HG02870 (cell line): Measurements from ENCODE around the gene KCNQ1OT1.

Experiments
- ATAC-seq: cut with Tn5 transposase; IDR thresholded peaks from one replicate; pipeline ENCODE4 v1.9.1; 2021; ENCODE audit warnings: mild to moderate bottlenecking, moderate library complexity; ENCODE audit not compliant: unreplicated experiment

Gene KCNQ1OT1

DNA sequence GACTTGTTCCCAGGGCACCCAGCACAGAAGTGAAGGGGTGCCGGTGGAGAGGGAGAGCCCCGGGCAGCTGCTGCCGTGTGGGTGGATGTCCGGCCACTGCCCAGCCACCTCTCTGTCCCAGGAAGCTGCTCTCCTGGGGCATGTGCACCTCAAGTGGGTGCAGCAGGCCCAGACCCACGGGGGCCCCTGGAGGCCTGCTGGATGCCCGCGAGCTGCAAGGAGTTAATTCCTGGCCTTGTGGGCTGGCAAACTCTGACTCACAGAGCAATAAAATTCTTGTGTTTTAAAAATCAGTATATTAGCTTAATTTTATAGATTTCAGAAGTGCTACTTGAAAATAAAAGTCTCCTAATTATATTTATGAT, 37.4 kb upstream of the KCNQ1OT1 start:
- no peak for ATAC-seq

DNA sequence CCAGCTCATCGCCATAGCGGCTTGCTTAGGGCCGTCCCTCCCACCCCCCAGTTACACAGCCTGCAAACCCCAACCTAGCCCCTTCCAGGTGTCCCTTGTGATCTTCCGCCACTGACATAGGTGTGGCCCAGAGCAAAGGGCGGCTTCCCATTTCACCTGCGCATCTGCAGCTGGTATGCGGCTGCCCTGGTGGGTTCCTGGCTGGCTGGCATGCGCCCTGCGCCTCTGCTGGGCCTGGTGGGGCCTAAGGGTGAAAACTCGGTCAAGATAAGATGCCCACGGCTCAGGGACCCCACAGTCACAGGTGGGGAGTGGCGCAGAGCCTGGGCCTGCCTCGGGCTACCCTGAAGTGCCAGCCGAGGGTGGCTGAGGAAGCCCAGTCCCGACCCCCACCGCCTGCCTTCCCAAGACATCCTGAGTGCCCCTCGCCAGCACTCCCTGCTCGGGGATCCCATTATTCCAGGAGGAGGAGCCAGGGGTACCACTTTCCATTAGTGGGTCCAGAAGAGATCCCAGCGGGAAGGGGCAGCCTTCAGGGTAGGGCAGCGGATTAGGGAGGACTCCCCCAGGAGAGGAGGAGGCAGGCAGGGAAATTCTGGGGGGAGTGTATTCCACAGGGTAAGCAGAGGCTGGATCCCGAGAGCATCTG, 36.9 kb upstream of the KCNQ1OT1 start:
- ATAC-seq: no peak

GRCh38 chr11:2735053-2735589, 35.3 kb upstream of the KCNQ1OT1 start:
- ATAC-seq: no peak

GRCh38 chr11:2734181-2735052, 34.6 kb upstream of the KCNQ1OT1 start:
- ATAC-seq: no peak

DNA sequence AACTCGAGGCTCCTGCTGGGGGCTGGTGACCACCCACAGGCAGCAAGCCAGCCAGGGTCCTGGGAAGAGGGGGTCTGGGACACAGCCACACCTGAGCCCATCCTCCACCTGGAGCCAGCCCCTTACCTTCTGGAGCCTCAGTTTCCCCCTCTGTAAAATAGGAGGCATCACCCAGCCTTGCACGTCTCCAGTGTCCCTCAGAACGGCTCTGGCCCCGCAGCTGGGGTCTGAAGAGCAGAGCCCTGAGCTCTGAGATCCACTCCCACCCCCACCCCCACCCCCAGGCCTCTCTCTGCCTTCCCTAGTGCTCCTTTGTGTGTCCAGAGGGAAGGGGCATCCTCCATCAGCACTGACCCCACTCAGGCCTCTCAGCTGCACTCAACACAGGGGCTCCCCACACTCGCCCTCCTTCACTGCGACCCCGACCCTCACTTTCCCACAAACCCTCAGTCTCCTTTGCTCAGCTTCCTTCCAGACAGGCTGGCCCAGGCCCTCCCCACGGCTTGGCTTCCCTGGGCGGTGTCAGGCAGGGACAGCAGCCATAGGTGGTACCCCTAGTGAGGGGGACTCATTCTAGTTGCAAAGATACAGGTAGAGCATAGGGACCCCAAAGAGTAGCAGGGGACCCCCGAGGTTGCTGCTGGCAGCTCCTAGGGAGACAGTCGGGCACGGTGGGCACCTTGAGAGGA, 33.3 kb upstream of the KCNQ1OT1 start:
- ATAC-seq: no peak

- no peak for ATAC-seq
Measured at GRCh38 chr11:2732261-2732939, 32.6 kb upstream of the KCNQ1OT1 start.

DNA sequence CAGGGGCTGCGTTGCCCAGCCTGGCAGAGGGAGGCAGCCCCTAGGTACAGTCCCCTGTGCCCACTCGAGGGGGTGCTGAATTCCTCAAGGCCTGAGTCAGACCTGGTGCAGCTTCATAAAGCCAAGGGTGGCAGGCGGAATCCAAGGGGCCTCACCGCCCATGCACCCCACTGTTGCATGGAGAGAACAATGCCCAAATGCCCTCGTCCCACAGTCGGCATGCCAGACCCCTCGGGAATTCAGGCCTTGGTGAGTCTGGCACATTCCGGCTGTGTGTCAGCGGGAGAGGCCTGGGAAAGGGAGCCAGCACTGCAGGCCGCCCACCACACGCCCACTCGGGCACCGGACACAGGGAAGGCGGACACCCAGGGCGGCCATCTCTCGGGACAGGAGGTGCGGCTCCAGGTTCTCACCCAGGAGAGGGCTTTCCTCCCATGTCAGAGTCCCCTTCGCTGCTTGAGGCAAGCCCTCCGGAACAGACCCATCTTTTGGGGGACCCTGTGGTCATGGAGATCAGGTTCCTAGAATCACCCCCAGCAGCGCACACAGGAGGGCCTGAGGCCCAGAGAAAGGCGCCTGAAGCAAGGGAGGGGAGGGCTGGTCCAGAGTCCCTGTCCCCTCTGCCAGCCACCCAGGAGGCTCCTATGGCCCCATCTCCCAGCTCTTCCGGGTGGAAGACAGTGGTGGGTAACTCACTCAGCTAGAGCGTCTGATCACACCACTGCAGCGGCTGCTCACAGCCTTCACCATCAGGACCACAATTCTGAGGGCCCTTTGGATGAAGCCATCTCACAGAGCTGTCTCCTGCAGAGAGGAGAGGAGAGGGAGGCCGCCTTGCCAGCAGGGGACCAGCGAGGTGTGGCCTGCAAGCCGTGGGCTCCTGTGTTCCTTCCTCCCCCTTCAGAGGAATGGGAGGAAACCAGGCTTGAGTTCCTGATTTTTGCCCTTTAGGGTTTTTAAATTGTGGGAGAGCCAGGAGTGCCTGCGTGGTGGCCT, 31.6 kb upstream of the KCNQ1OT1 start:
- ATAC-seq: no peak

DNA sequence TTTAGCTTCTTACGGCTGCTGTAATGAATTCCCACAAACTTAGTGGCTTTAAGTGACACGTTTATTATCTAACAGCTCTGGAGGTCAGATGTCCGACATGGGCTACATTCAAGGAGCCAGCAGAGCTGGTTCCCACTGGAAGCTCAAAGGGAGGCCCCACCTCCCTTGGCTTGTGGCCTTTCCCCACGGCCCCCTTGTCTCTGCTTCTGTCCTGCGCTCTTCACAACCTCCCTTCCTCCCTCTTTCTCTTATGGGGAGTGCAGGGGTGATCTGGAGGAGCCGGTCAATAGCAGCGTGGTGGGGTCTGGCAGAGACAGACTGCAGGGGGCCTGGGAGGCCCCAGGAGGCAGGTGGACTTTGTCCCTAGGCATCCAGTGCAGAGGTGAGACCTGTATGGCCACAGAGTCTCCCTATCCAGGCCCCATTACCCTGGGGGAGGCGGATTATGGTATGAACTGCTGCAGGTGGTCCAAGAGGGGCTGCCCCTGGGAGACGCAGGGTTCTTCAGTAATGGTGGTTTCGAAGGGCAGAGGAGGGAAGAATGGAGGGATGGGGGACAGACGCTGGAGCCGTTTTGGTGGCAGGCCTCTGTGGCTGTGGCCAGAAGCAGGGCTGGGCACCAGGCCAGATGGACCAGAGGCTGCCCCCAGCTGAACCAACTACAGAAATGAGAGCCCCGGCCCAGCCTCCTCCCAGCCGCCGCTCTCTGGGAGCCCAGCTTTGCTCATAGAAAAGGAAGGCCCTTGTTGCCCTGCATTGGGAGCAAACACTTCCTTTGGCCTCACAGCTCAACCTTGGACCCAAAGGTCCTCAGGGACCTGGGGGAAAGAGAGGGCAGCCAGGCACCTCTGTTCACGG, 30.7 kb upstream of the KCNQ1OT1 start:
- no peak for ATAC-seq

- no peak for ATAC-seq
Measured at GRCh38 chr11:2729841-2730240, 30.0 kb upstream of the KCNQ1OT1 start.

DNA sequence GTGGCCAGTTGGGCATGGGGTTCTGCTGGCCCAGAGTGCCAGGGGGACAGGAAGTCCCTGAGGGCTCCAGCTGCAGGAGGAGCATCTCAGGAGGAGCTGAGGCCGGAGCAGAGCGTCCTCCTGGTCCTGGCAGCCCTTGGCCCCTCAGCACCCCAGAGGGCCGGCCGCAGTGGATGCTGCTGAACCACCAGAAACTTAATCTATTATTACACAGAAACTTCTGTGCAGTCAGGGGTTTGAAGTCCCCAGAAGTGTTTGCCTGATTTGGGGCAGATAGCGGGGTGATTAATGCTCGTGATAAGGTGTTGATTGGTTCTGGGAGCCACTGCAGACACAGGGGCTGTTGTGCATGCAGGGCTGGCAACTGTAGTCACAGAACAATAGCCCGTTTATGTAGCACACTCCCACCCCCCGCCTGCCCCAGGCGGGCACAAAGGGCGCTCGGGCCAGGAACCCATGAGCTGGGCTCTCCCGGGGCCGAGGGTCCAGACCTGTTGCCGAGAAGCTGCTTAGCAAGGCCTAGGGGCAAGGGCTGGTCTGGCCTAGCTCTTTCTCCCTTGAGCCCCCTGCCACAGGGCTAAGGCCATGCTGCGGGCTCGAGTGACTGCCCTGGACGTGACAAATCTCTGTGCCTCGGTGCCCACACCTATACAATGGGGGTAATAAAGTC, 29.0 kb upstream of the KCNQ1OT1 start:
- ATAC-seq: no peak

- ATAC-seq: no peak
Measured at GRCh38 chr11:2728128-2728662, 28.4 kb upstream of the KCNQ1OT1 start.

DNA sequence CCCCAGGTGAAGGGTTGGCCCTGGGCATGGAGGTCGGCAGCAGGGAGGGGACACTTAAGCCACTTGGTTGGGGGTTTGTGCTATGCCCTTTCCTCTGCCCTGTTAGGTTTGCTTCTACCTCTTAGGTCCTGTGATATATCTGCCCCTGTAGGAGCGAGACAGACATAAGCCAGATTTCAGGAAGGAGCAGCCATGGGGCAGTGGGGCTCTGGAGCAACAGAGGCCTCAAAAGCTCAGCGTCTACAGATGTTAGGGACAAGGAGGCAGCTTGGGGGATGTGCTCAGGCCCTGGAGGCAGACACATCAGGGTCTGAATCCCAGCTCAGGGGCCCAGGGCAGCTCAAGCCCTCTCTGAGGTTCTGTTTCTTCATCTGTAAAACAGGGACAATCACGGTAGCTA, 27.2 kb upstream of the KCNQ1OT1 start:
- no peak for ATAC-seq

DNA sequence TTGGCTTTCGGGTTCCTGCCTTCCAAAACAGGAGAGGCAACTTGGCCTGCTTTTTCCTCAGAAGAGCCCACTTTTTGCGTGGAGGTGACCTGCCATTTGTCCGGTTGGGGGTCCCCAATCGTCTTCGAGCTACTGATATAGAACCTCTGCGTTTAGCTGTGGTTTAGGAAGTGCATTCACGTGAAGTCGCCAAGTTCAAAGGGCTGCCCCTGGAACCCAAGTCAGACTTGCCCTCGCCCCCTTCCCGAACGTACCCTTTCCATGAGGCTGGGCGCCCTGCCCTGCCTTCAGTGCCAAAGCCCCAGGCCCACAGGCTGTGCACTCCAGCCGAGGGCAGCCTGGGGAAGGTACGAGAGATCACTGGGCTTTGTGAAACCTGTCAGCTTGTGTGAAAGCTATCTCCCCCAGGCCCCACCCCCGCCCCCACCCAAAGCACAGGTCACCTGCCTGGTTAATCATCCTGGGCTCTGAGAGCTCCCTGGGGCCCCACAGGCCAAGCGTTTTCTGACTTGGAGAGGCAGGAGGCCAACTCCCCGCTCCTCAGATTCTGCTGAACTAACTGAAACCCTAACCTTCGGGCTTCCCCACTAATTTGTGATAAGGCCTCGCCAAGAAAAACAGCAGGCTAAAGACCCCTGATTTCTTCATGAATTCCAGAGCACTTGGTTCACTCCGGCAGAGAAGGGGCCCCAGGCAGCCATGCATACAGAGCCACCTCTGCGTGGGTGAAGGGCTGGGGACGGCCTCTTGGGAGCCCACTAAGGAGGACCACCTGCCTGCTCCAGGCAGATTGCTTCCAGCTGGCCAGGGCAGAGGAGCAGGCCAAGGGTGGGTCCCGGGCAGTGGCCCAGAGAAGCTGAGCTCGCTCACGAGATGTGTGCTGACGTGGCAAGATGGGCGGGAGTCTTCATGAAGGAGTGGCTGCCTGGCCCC, 25.8 kb upstream of the KCNQ1OT1 start:
- no peak for ATAC-seq

DNA sequence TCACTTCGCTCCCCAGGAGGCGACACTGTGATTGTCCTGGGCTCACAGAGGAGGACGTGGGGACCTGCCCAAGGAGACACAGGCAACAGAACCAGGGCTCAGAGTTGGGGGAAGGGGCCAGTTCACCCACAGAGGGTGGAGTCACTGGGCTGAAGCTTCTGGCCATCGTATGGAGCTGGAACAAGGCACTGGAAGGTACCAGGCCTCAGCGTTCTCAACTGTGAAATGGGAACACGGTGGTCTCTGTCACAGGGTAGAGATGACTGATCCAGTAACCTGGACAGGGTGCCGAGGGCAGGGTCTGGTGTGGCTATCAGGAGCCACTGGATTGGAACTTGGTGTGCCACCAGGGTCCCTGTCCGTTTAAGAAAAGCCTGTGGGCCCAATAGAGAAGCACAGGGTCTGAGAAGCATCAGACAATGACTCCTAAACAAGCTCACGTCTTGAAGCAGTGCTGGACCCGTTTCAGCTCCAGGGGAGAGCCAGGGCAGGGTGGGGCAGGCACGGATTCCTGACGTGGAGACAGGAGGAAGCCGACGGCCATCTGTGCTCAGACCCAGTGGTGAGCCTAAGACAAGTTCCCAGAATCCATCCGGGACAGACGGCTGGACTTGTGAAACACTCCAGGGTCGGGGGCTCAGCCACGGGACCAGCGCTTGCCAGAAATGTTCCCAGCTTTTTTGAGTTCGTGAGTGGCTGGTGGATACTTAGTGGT, 25.0 kb upstream of the KCNQ1OT1 start:
- ATAC-seq: no peak

- no peak for ATAC-seq
Measured at GRCh38 chr11:2724104-2724503, 24.3 kb upstream of the KCNQ1OT1 start.

- ATAC-seq: no peak
Measured at GRCh38 chr11:2722955-2723354, 23.2 kb upstream of the KCNQ1OT1 start.
